H9 (cell line): Measurements from ENCODE around the gene SKAP1. TPM values are rescaled to one million over a fixed set of nuclear protein-coding genes. Genes with fewer than 3 reads are reported as not detected.

ENCODE experiments used
- DNase-seq: peaks from one replicate; pipeline ENCODE4 v3.0.0-alpha.2; 2017
- H2AFZ ChIP-seq: one replicate; pipeline ENCODE4 v1.6.1; 2013; ENCODE audit warnings: mild to moderate bottlenecking, low read length, control low read depth, moderate library complexity
- H2AK5ac ChIP-seq: 2 replicates; pipeline ENCODE4 v1.6.1; 2013; ENCODE audit warnings: low read length, control low read depth, mixed read lengths; ENCODE audit not compliant: insufficient read length
- H2BK120ac ChIP-seq: one replicate; pipeline ENCODE4 v1.6.1; 2013; ENCODE audit warnings: low read depth, mild to moderate bottlenecking, low read length, control low read depth, inconsistent platforms; ENCODE audit not compliant: poor library complexity, severe bottlenecking
- H2BK12ac ChIP-seq: 2 replicates; pipeline ENCODE4 v1.6.1; 2013; ENCODE audit warnings: low read length, control low read depth, mixed read lengths, low read depth; ENCODE audit not compliant: insufficient read length
- H2BK15ac ChIP-seq: 2 replicates; pipeline ENCODE4 v1.6.1; 2013; ENCODE audit warnings: low read depth, low read length, control low read depth
- H2BK20ac ChIP-seq: one replicate; pipeline ENCODE4 v1.6.1; 2013; ENCODE audit warnings: low read depth, mild to moderate bottlenecking, low read length, control low read depth, inconsistent platforms; ENCODE audit not compliant: poor library complexity, severe bottlenecking
- H2BK5ac ChIP-seq: 2 replicates; pipeline ENCODE4 v1.6.1; 2013; ENCODE audit warnings: low read length, control low read depth, mixed read lengths; ENCODE audit not compliant: insufficient read length
- H3K14ac ChIP-seq: 2 replicates; pipeline ENCODE4 v1.6.1; 2013; ENCODE audit warnings: low read length, control low read depth; ENCODE audit not compliant: insufficient read depth
- H3K18ac ChIP-seq: 2 replicates; pipeline ENCODE4 v1.6.1; 2013; ENCODE audit warnings: low read depth, mild to moderate bottlenecking, mixed read lengths, low read length, control low read depth; ENCODE audit not compliant: insufficient read length
- H3K23ac ChIP-seq: 2 replicates; pipeline ENCODE4 v1.6.1; 2013; ENCODE audit warnings: low read length, control low read depth, mixed read lengths, low read depth; ENCODE audit not compliant: insufficient read length
- H3K23me2 ChIP-seq: 2 replicates; pipeline ENCODE4 v1.6.1; 2013; ENCODE audit warnings: low read depth, mild to moderate bottlenecking, mixed read lengths, low read length, control low read depth; ENCODE audit not compliant: insufficient read length, poor library complexity, severe bottlenecking
- H3K27ac ChIP-seq: 2 replicates; pipeline ENCODE4 v1.5.1; 2013; ENCODE audit warnings: low read length, control low read depth, mixed read lengths, low read depth; ENCODE audit not compliant: insufficient read length
- H3K27me3 ChIP-seq: 2 replicates; pipeline ENCODE4 v1.6.1; 2013; ENCODE audit warnings: low read length, control low read depth, inconsistent platforms; ENCODE audit not compliant: insufficient read depth
- H3K4ac ChIP-seq: 2 replicates; pipeline ENCODE4 v1.6.1; 2013; ENCODE audit warnings: low read depth, mild to moderate bottlenecking, control low read depth, inconsistent platforms, low read length, moderate library complexity
- H3K4me1 ChIP-seq: 2 replicates; pipeline ENCODE4 v1.6.1; 2013; ENCODE audit warnings: low read length, control low read depth, inconsistent platforms; ENCODE audit not compliant: insufficient read depth
- H3K4me2 ChIP-seq: 2 replicates; pipeline ENCODE4 v1.6.1; 2013; ENCODE audit warnings: low read length, control low read depth, mixed read lengths; ENCODE audit not compliant: insufficient read length, insufficient read depth
- H3K56ac ChIP-seq: 2 replicates; pipeline ENCODE4 v1.6.1; 2013; ENCODE audit warnings: low read depth, mild to moderate bottlenecking, mixed read lengths, low read length, control low read depth; ENCODE audit not compliant: insufficient read length
- H3K79me1 ChIP-seq: 2 replicates; pipeline ENCODE4 v1.6.1; 2013; ENCODE audit warnings: low read depth, mild to moderate bottlenecking, moderate library complexity, low read length, control low read depth, inconsistent platforms; ENCODE audit not compliant: insufficient read depth, poor library complexity, severe bottlenecking
- H3K79me2 ChIP-seq: 2 replicates; pipeline ENCODE4 v1.6.1; 2013; ENCODE audit warnings: low read length, control low read depth, inconsistent platforms; ENCODE audit not compliant: insufficient read depth
- H3K9ac ChIP-seq: 2 replicates; pipeline ENCODE4 v1.6.1; 2013; ENCODE audit warnings: low read length, control low read depth, mixed read lengths; ENCODE audit not compliant: insufficient read length; ENCODE audit errors: extremely low read depth
- H3K9me3 ChIP-seq: one replicate; pipeline ENCODE4 v1.6.1; 2013; ENCODE audit warnings: low read depth, low read length, inconsistent platforms; ENCODE audit not compliant: control insufficient read depth
- H3T11ph ChIP-seq: one replicate; pipeline ENCODE4 v1.6.1; 2013; ENCODE audit warnings: mild to moderate bottlenecking, low read length, control low read depth, inconsistent platforms
- H4K20me1 ChIP-seq: one replicate; pipeline ENCODE4 v1.6.1; 2013; ENCODE audit not compliant: control insufficient read depth, insufficient read length, insufficient read depth
- H4K5ac ChIP-seq: 2 replicates; pipeline ENCODE4 v1.6.1; 2013; ENCODE audit warnings: low read depth, mild to moderate bottlenecking, mixed read lengths, low read length, control low read depth; ENCODE audit not compliant: insufficient read length
- H4K8ac ChIP-seq: replicated peaks from 2 replicates; pipeline ENCODE4 v1.6.1; 2013; ENCODE audit warnings: low read length, control low read depth, mixed read lengths, low read depth; ENCODE audit not compliant: insufficient read length
- H4K91ac ChIP-seq: 2 replicates; pipeline ENCODE4 v1.6.1; 2013; ENCODE audit warnings: low read depth, mild to moderate bottlenecking, moderate library complexity, mixed read lengths, low read length, control low read depth; ENCODE audit not compliant: insufficient read length
- H3K27ac Mint-ChIP-seq, 3 experiments: 2 replicates in 2 of 3; 3 replicates in 1 of 3; pipeline ENCODE4 v1.8.0; 2020 to 2021; ENCODE audit warnings: mixed read lengths in 3 of 3, mild to moderate bottlenecking in 1 of 3, moderate library complexity in 1 of 3
- H3K27me3 Mint-ChIP-seq: 2 replicates; pipeline ENCODE4 v1.8.0; 2021; ENCODE audit warnings: low read depth, mild to moderate bottlenecking, moderate library complexity, mixed read lengths
- H3K36me3 Mint-ChIP-seq, 3 experiments: 2 replicates in 2 of 3; 3 replicates in 1 of 3; pipeline ENCODE4 v1.8.0; 2020 to 2021; ENCODE audit warnings: low read depth in 3 of 3, mixed read lengths in 3 of 3; ENCODE audit not compliant: insufficient read depth in 1 of 3
- H3K4me1 Mint-ChIP-seq, 2 experiments: 2 replicates each; pipeline ENCODE4 v1.8.0; 2020; ENCODE audit warnings: mixed read lengths in 2 of 2
- H3K4me3 Mint-ChIP-seq, 2 experiments: 2 replicates in 1 of 2; 3 replicates in 1 of 2; pipeline ENCODE4 v1.8.0; 2020 to 2021; ENCODE audit warnings: mild to moderate bottlenecking in 2 of 2, mixed read lengths in 2 of 2, moderate library complexity in 1 of 2
- H3K9me3 Mint-ChIP-seq, 2 experiments: 2 replicates in 1 of 2; 3 replicates in 1 of 2; pipeline ENCODE4 v1.8.0; 2020; ENCODE audit warnings: mild to moderate bottlenecking in 2 of 2, mixed read lengths in 2 of 2, moderate library complexity in 1 of 2
- WGBS: extraction: QIAGEN DNeasy Blood & Tissue Kit; methylation state at CpG from one replicate; pipeline ENCODE4 v1.1.7; 2013; ENCODE audit warnings: missing lambda C conversion rate, low lambda C conversion rate, mixed read lengths; ENCODE audit not compliant: insufficient read length; ENCODE audit errors: extremely low coverage; 5-methylcytosine and 5-hydroxymethylcytosine counted together
- total RNA-seq: library from RNA; stranded (reverse); gene quantifications from 2 replicates; pipeline ENCODE4 v1.2.1, GENCODE V29; 2021
- TF ChIP-seq, protein P1 (sequence below): fragments of 200-600 bp; sonication (generic); conservative IDR thresholded peaks from 3 replicates; pipeline ENCODE4 v1.8.0; 2021; ENCODE audit warnings: antibody characterized with exemption, mild to moderate bottlenecking

Gene SKAP1
- total RNA-seq, 1 experiment from 2014 or later, result not detected

DNA sequence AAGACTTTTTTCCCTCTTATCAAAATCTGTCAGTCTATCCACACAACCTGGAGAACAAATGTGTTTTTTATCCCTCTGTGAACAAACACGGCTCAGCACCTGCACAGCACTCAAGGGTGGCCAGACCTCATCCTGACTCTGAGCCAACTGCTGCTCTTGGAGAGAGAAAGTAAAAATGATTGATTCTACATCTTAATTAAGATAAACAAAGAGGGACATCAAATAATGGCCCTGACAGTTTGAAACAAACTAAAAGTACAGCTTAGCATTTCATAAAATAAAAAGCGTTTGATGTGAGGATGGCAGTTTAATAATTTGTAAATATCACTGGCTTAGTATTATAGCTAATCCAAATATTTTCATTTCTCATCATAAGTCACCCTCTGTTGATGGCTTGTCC lies 216.2 kb downstream of the SKAP1 start:
- no peaks in the 10 kb centered on the region for H3K9me3 Mint-ChIP-seq
- H3K56ac ChIP-seq, result no peak overlapping the region
- H3K18ac ChIP-seq, result no peak overlapping the region
- no peak overlapping the region for H2BK120ac ChIP-seq
- no peaks in the 10 kb centered on the region for H3K4me1 ChIP-seq
- H3K4me2 ChIP-seq, result no peak overlapping the region
- no peak overlapping the region for H2BK5ac ChIP-seq
- peaks cover 44% of the 10 kb centered on the region for H3K27me3 Mint-ChIP-seq
- H3K79me2 ChIP-seq, result no peaks in the 10 kb centered on the region
- H2BK12ac ChIP-seq, result no peak overlapping the region
- no peak overlapping the region for H3T11ph ChIP-seq
- H2AK5ac ChIP-seq, result no peak overlapping the region
- H4K91ac ChIP-seq, result no peak overlapping the region
- H3K27ac ChIP-seq, result no peak overlapping the region
- no peaks in the 10 kb centered on the region for H3K9me3 ChIP-seq
- no peak overlapping the region for H4K8ac ChIP-seq
- no peak overlapping the region for H3K9ac ChIP-seq
- no peaks in the 10 kb centered on the region for H4K20me1 ChIP-seq
- H4K5ac ChIP-seq, result no peak overlapping the region
- DNase-seq, result no peak
- no peak overlapping the region for H3K27ac Mint-ChIP-seq
- no peaks in the 10 kb centered on the region for H3K36me3 Mint-ChIP-seq
- no peaks in the 10 kb centered on the region for H3K23me2 ChIP-seq
- TF ChIP-seq, protein P1, sequence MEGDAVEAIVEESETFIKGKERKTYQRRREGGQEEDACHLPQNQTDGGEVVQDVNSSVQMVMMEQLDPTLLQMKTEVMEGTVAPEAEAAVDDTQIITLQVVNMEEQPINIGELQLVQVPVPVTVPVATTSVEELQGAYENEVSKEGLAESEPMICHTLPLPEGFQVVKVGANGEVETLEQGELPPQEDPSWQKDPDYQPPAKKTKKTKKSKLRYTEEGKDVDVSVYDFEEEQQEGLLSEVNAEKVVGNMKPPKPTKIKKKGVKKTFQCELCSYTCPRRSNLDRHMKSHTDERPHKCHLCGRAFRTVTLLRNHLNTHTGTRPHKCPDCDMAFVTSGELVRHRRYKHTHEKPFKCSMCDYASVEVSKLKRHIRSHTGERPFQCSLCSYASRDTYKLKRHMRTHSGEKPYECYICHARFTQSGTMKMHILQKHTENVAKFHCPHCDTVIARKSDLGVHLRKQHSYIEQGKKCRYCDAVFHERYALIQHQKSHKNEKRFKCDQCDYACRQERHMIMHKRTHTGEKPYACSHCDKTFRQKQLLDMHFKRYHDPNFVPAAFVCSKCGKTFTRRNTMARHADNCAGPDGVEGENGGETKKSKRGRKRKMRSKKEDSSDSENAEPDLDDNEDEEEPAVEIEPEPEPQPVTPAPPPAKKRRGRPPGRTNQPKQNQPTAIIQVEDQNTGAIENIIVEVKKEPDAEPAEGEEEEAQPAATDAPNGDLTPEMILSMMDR, result no peak
- H3K4ac ChIP-seq, result no peak overlapping the region
- no peak overlapping the region for H2BK20ac ChIP-seq
- H3K79me1 ChIP-seq, result no peaks in the 10 kb centered on the region
- H3K23ac ChIP-seq, result no peak overlapping the region
- no peak overlapping the region for H3K14ac ChIP-seq
- peaks cover 4% of the 10 kb centered on the region; the same call in 1 of the 2 replicates for H3K27me3 ChIP-seq
- H3K4me3 Mint-ChIP-seq, result no peak overlapping the region
- no CpG with 5 or more reads among the region's 2 CpGs for WGBS
- no peaks in the 10 kb centered on the region for H3K4me1 Mint-ChIP-seq
- no peak overlapping the region for H2BK15ac ChIP-seq
- H2AFZ ChIP-seq, result no peak overlapping the region
